ENCODE data around the gene SPDEF.

The SPDEF gene

GRCh38 chr6:34527751-34528670, 28.1 kb downstream of the SPDEF start:
- POLR2A ChIA-PET (ENCODE audit: low non-redundant PET), result no interaction called here
- CTCF ChIA-PET, result interaction anchor here (0.6 to 1.5 kb wide), 3 partner anchors 17 to 43 kb away, joined by 3 to 6 read pairs (median 4); no protein-coding TSS in a partner anchor
- H3K27ac ChIP-seq, result no peak overlapping the region
- TF ChIP-seq CTCF (conservative IDR thresholded peaks at IDR 0.05; ENCODE audit: low read depth), result no peak
- no peak for DNase-seq (ENCODE audit: low spot score)

GRCh38 chr6:34526992-34527728, 29.0 kb downstream of the SPDEF start:
- ChIA-PET CTCF (interaction anchor here (0.6 to 1.5 kb wide), 6 partner anchors 11 to 83 kb away, joined by 3 to 4 read pairs (median 4); no protein-coding TSS in a partner anchor), POLR2A (ENCODE audit: low non-redundant PET) (no interaction called here)
- peak overlapping the region; percentile 37; the same call in 1 of the 2 replicates for H3K27ac ChIP-seq
- peak; percentile 77 for TF ChIP-seq CTCF (conservative IDR thresholded peaks at IDR 0.05; ENCODE audit: low read depth)
- peak; percentile 95 for DNase-seq (ENCODE audit: low spot score)

DNA sequence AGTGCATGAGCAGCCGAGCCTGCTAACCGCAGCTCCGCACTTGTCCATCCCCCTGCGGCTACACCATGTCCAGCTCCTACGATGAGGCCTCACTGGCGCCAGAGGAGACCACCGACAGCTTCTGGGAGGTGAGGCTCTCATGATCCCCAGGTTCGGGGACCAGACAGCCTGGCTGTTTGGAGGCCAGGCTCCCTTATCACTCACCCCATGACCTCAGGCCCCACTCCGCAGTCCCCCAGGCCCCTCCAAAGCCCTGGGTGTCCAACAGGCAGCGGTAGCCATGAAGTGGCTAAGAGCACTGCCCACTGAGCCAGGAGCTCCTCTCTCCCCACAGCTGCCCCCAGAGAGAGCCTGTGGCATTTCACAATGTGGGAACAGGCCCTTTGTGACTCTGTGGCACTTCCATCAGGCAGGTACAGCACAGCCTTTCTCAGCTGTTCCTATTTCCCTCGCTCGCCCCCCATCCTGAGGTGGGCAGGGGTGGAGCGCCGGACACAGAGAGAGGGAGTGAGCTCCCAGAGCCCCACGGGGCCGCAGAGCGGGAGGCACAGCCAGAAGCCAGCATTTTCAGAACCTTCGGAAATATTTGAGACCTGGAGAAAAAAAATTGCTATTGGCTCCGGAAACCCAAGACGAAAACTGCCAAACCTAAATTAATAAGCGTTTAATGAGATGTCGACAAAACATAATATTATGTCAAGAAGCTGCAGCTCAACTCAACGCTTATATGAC, 29.7 kb downstream of the SPDEF start:
- peak overlapping the region; percentile 37; the same call in 1 of the 2 replicates for H3K27ac ChIP-seq
- CTCF ChIA-PET, result interaction anchor here (0.6 to 1.5 kb wide), 5 partner anchors 11 to 412 kb away, joined by 3 to 4 read pairs (median 4); no protein-coding TSS in a partner anchor
- POLR2A ChIA-PET (ENCODE audit: low non-redundant PET), result no interaction called here
- DNase-seq (ENCODE audit: low spot score), result no peak
- TF ChIP-seq CTCF (conservative IDR thresholded peaks at IDR 0.05; ENCODE audit: low read depth), result no peak

GRCh38 chr6:34525431-34526175, 30.5 kb downstream of the SPDEF start:
- ChIA-PET POLR2A (ENCODE audit: low non-redundant PET) (no interaction called here), CTCF (interaction anchor here (0.6 to 0.7 kb wide), 2 partner anchors 41 to 411 kb away, joined by 3 to 4 read pairs; no protein-coding TSS in a partner anchor)
- no peak overlapping the region for H3K27ac ChIP-seq
- TF ChIP-seq CTCF (conservative IDR thresholded peaks at IDR 0.05; ENCODE audit: low read depth), result no peak
- DNase-seq (ENCODE audit: low spot score), result no peak

DNA sequence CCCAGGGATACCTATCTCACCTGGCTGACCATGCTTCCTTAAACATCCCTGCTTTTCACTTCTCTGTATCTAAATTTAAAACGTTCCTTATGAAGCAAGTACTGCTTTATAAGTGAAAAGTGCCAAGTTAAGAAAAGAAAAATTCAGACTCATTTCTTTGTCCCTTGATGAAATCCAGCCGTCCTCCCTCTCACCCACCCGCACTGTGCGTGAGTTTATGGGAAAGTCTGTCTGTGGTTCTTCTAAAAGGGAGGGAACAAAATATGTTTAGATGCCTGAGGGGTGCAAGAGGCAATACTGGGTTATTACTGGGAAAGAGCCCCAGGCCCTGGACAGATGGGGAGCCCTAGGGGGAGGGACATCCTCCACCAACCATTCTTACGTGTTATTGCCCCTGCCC, 31.2 kb downstream of the SPDEF start:
- no peak for TF ChIP-seq CTCF (conservative IDR thresholded peaks at IDR 0.05; ENCODE audit: low read depth)
- POLR2A ChIA-PET (ENCODE audit: low non-redundant PET), result no interaction called here
- no peak for DNase-seq (ENCODE audit: low spot score)
- H3K27ac ChIP-seq, result no peak overlapping the region
- CTCF ChIA-PET, result interaction anchor here (0.6 kb wide), 1 partner anchor 413 kb away, joined by 4 read pairs; no protein-coding TSS in a partner anchor
